HG03103 (cell line): ENCODE measurements around the gene SIRPG.
"Not testable (repeated sequence)": the region's sequence is repeated elsewhere in the genome, so short reads cannot be mapped to it uniquely, and the experiment has no call there.

Experiments
- ATAC-seq: cut with Tn5 transposase; IDR thresholded peaks from one replicate; pipeline ENCODE4 v1.9.1; 2021; ENCODE audit warnings: low read depth; ENCODE audit not compliant: unreplicated experiment

Gene SIRPG

GRCh38 chr20:1610404-1610803 lies 47.2 kb downstream of the SIRPG start:
- not testable (repeated sequence) for ATAC-seq

- ATAC-seq, result not testable (repeated sequence)
These were observed 48.8 kb downstream of the SIRPG start for GRCh38 chr20:1608678-1609347.

- ATAC-seq, result no peak
These were observed 56.8 kb downstream of the SIRPG start for GRCh38 chr20:1600736-1601135.

- no peak for ATAC-seq
These were observed 62.2 kb downstream of the SIRPG start for GRCh38 chr20:1595333-1595732.

- ATAC-seq, result no peak
These were observed 68.8 kb downstream of the SIRPG start for GRCh38 chr20:1588533-1589460.

- no peak for ATAC-seq
These were observed 69.6 kb downstream of the SIRPG start for GRCh38 chr20:1587781-1588532.

- no peak for ATAC-seq
These were observed 78.1 kb downstream of the SIRPG start for GRCh38 chr20:1579488-1579887.
